B cell (primary cell): ENCODE results near the gene ARRB2. TPM values are rescaled to one million over a fixed set of nuclear protein-coding genes. Genes with fewer than 3 reads are reported as not detected.

ENCODE experiments used
- ATAC-seq: fragments of 200-7000 bp; cut with Tn5 transposase; one replicate; pipeline ENCODE4 v1.10.0; 2021; ENCODE audit warnings: low read depth, mild to moderate bottlenecking, moderate number of reproducible peaks, moderate library complexity
- CTCF ChIA-PET: fragments of 350-600 bp; sonication (Branson Sonifier 250); formaldehyde crosslinking; loops from one replicate; lab custom pipeline; 2021; ENCODE audit warnings: antibody characterized with exemption, inconsistent platforms; lab: Charles Lee
- POLR2A ChIA-PET: fragments of 350-600 bp; sonication (Branson Sonifier 250); formaldehyde crosslinking; loops from one replicate; lab custom pipeline; 2021; ENCODE audit warnings: antibody characterized with exemption; lab: Charles Lee
- DNase-seq: peaks from one replicate; pipeline ENCODE4 v3.0.0; 2013
- H2AFZ ChIP-seq: 2 replicates; pipeline ENCODE4 v1.6.1; 2012; ENCODE audit warnings: mild to moderate bottlenecking, low read depth, low read length; ENCODE audit not compliant: insufficient read depth, poor library complexity, severe bottlenecking
- H3K27ac ChIP-seq, 2 donors: 1 replicate in 1 of 2; 2 replicates in 1 of 2; pipeline ENCODE4 v1.5.1; 2012 to 2013; ENCODE audit warnings: low read length in 2 of 2, mild to moderate bottlenecking in 2 of 2, moderate library complexity in 1 of 2
- H3K27me3 ChIP-seq, 4 experiments: fragments of 200-600 bp in 1 of 4; sonication (generic) in 1 of 4; replicated peaks in 1 of 4; 1 replicate in 2 of 4; 2 replicates in 2 of 4; pipeline versions ENCODE4 v1.6.1 to v1.7.0; 2013 to 2016; ENCODE audit warnings: low read length in 3 of 4, mild to moderate bottlenecking in 2 of 4, mixed read lengths in 1 of 4, moderate library complexity in 1 of 4; ENCODE audit not compliant: insufficient read depth in 4 of 4, control insufficient read depth in 3 of 4; ENCODE audit errors: control extremely low read depth in 1 of 4
- H3K36me3 ChIP-seq, 2 experiments: replicated peaks in 1 of 2; 1 replicate in 1 of 2; 2 replicates in 1 of 2; pipeline versions ENCODE4 v1.6.1 to v1.7.1; 2013; ENCODE audit warnings: low read length in 1 of 2; ENCODE audit not compliant: insufficient read depth in 2 of 2, control insufficient read depth in 1 of 2; ENCODE audit errors: control extremely low read depth in 1 of 2, extremely low read depth in 1 of 2
- H3K4me1 ChIP-seq, 2 donors: fragments of 200-600 bp in 1 of 2; sonication (generic) in 1 of 2; 1 replicate in 1 of 2; 2 replicates in 1 of 2; pipeline versions ENCODE4 v1.5.1 to v1.6.1; 2013 to 2017; ENCODE audit warnings: low read length in 2 of 2; ENCODE audit not compliant: control insufficient read depth in 2 of 2, insufficient read depth in 2 of 2
- H3K4me2 ChIP-seq: replicated peaks from 2 replicates; pipeline ENCODE3; 2012; ENCODE audit warnings: mild to moderate bottlenecking, low read depth, low read length; ENCODE audit not compliant: poor library complexity, severe bottlenecking
- H3K4me3 ChIP-seq, 5 experiments: fragments of 200-600 bp in 1 of 5; sonication (generic) in 1 of 5; 1 replicate in 3 of 5; 2 replicates in 2 of 5; pipeline versions ENCODE4 v1.5.1 to v1.7.0; 2011 to 2016; ENCODE audit warnings: low read length in 4 of 5, mild to moderate bottlenecking in 4 of 5, low read depth in 2 of 5, control low read depth in 1 of 5, moderate library complexity in 1 of 5; ENCODE audit not compliant: insufficient read depth in 1 of 5; ENCODE audit errors: control extremely low read depth in 1 of 5, extremely low read depth in 1 of 5
- H3K79me2 ChIP-seq: fragments of 200-600 bp; sonication (generic); one replicate; pipeline ENCODE4 v1.6.0; 2016; ENCODE audit warnings: low read length; ENCODE audit not compliant: control insufficient read depth, insufficient read depth
- H3K9ac ChIP-seq: fragments of 200-600 bp; sonication (generic); 2 replicates; pipeline ENCODE4 v1.6.1; 2017; ENCODE audit warnings: mild to moderate bottlenecking, low read length, moderate library complexity
- H3K9me3 ChIP-seq, 3 donors: one replicate each; pipeline versions ENCODE4 v1.6.1 to v1.7.1; 2013; ENCODE audit warnings: low read length in 2 of 3; ENCODE audit not compliant: control insufficient read depth in 2 of 3, insufficient read depth in 1 of 3; ENCODE audit errors: control extremely low read depth in 1 of 3
- H4K20me1 ChIP-seq: 2 replicates; pipeline ENCODE4 v1.6.0; 2012; ENCODE audit warnings: mild to moderate bottlenecking, low read length; ENCODE audit not compliant: insufficient read depth, control insufficient read depth, poor library complexity, severe bottlenecking
- H3K27ac Mint-ChIP-seq: one replicate; pipeline ENCODE4 v1.8.0; 2021; ENCODE audit warnings: mixed read lengths
- H3K27me3 Mint-ChIP-seq: one replicate; pipeline ENCODE4 v1.8.0; 2021; ENCODE audit warnings: mixed read lengths
- H3K4me1 Mint-ChIP-seq: one replicate; pipeline ENCODE4 v1.8.0; 2021; ENCODE audit warnings: mixed read lengths
- H3K4me3 Mint-ChIP-seq: one replicate; pipeline ENCODE4 v1.8.0; 2021; ENCODE audit warnings: mixed read lengths
- H3K9me3 Mint-ChIP-seq: one replicate; pipeline ENCODE4 v1.8.0; 2022; ENCODE audit warnings: mixed read lengths; ENCODE audit not compliant: insufficient read depth
- EZH2 ChIP-seq: IDR thresholded peaks from 2 replicates; pipeline ENCODE4 v1.6.1; 2012; ENCODE audit warnings: borderline replicate concordance, low read depth, mild to moderate bottlenecking, moderate library complexity, low read length; ENCODE audit not compliant: insufficient read depth, poor library complexity, severe bottlenecking
- WGBS: methylation state at CpG from one replicate; pipeline ENCODE4 v1.1.5; 2013; ENCODE audit warnings: missing lambda C conversion rate; ENCODE audit not compliant: insufficient coverage; 5-methylcytosine and 5-hydroxymethylcytosine counted together
- intact Hi-C: fragments of 100-400 bp; cut with micrococcal nuclease; formaldehyde crosslinking; loops from one replicate; pipeline ENCODE4 v1.10.0; 2022
- polyA plus RNA-seq: library from polyadenylated mRNA; depleted of rRNA; stranded (reverse); fragments of >200 nt; gene quantifications from 2 replicates; pipeline ENCODE4 v1.2.3, GENCODE V29; 2012
- total RNA-seq, 2 donors: library from RNA; stranded (reverse); fragments of 120-200 nt in 1 of 2; gene quantifications; 1 replicate in 1 of 2; 2 replicates in 1 of 2; pipeline versions ENCODE4 v1.2.3 to v1.2.4, GENCODE V29; 2013 to 2022
- TF ChIP-seq, protein P1 (sequence below): fragments of 200-600 bp; IDR thresholded peaks from one replicate; pipeline ENCODE4 v1.8.0; 2022; ENCODE audit warnings: antibody characterized with exemption, mild to moderate bottlenecking

The ARRB2 gene
- total and polyA plus RNA-seq, 2 donors (not counting 1 experiment from before 2014, with no cell fraction given): 111 to 164 TPM

DNA sequence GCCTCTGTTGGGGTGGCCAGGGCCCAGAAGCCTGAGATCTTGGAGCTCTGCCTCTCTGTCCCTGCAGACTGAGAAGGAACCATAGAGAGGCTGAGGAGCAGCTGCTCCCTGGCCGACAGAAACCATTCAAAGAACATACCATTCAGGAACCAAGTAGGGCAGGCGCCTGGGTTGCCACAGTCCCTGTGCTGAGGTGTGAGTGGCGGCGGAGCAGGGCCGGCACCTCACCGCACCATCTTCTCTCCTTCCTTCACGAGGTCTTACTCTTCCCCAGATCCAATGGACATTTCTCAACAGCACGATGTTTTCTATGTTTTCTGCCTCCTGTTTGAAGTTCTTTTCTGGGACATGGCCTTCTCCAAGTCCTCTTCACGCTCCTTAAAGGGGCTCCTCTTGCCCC is 46.2 kb upstream of the ARRB2 start:
- Mint-ChIP-seq H3K4me3 (no peak overlapping the region), H3K27me3 (peaks cover 13% of the 10 kb centered on the region), H3K9me3 (no peaks in the 10 kb centered on the region), H3K27ac (no peak overlapping the region), H3K4me1 (no peaks in the 10 kb centered on the region)
- Histone ChIP-seq H3K36me3 (no peaks in the 10 kb centered on the region), H4K20me1 (no peaks in the 10 kb centered on the region), H3K4me3 (no peak overlapping the region), H3K4me1 (no peaks in the 10 kb centered on the region), H3K4me2 (no peak overlapping the region), H3K79me2 (no peaks in the 10 kb centered on the region), H2AFZ (no peak overlapping the region), H3K9me3 (no peaks in the 10 kb centered on the region), H3K27ac (no peak overlapping the region), H3K27me3 (peaks cover 0 to 6% (median 0%) of the 10 kb centered on the region in 4 experiments), H3K9ac (no peak overlapping the region)
- POLR2A ChIA-PET: no interaction called here
- CTCF ChIA-PET: no interaction called here
- TF ChIP-seq, protein P1, sequence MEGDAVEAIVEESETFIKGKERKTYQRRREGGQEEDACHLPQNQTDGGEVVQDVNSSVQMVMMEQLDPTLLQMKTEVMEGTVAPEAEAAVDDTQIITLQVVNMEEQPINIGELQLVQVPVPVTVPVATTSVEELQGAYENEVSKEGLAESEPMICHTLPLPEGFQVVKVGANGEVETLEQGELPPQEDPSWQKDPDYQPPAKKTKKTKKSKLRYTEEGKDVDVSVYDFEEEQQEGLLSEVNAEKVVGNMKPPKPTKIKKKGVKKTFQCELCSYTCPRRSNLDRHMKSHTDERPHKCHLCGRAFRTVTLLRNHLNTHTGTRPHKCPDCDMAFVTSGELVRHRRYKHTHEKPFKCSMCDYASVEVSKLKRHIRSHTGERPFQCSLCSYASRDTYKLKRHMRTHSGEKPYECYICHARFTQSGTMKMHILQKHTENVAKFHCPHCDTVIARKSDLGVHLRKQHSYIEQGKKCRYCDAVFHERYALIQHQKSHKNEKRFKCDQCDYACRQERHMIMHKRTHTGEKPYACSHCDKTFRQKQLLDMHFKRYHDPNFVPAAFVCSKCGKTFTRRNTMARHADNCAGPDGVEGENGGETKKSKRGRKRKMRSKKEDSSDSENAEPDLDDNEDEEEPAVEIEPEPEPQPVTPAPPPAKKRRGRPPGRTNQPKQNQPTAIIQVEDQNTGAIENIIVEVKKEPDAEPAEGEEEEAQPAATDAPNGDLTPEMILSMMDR: no peak
- TF ChIP-seq EZH2: no peak
- no peak for DNase-seq
- intact Hi-C loops: no loop called here
- no peak for ATAC-seq
- 94% methylated on average over 7 of the region's 9 CpGs for WGBS

DNA sequence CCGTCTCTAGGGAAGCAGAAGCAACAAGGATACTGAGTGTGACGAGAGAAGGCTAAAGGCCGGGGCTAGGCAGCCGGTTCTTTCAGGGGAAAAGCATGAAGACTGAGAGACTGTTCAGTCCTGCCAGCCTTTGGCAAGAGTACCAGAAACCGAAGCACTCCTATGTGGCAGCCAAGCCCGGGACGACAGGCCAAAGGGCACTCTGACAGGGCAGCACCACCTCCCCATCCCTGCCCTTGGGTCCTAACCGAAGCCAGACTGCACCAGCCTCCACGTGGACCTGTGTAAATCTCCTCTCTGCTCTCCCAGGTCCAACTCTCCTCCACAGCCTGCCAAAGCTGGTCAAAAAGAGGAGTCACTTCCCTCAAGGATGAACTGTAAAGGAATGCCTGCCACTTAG is 45.4 kb upstream of the ARRB2 start:
- TF ChIP-seq, protein P1: no peak
- no peak for TF ChIP-seq EZH2
- ChIA-PET CTCF (no interaction called here), POLR2A (no interaction called here)
- Histone ChIP-seq H3K9me3 (no peaks in the 10 kb centered on the region), H3K4me3 (no peak overlapping the region), H4K20me1 (no peaks in the 10 kb centered on the region), H3K4me1 (no peaks in the 10 kb centered on the region), H3K79me2 (no peaks in the 10 kb centered on the region), H3K4me2 (no peak overlapping the region), H3K27ac (no peak overlapping the region), H2AFZ (no peak overlapping the region), H3K9ac (no peak overlapping the region), H3K27me3 (peaks cover 0 to 6% (median 0%) of the 10 kb centered on the region in 4 experiments), H3K36me3 (no peaks in the 10 kb centered on the region)
- Mint-ChIP-seq H3K4me1 (no peaks in the 10 kb centered on the region), H3K27ac (no peak overlapping the region), H3K27me3 (peaks cover 9% of the 10 kb centered on the region), H3K9me3 (no peaks in the 10 kb centered on the region), H3K4me3 (no peak overlapping the region)
- WGBS: 87% methylated on average over 9 of the region's 9 CpGs
- intact Hi-C loops: no loop called here
- ATAC-seq (no peak), DNase-seq (no peak)
